DMS53 (cell line): Measurements from ENCODE around the gene CAB39.

Experiments used
- DNase-seq: peaks from one replicate; lab custom pipeline; 2025; lab: John Stamatoyannopoulos, UW

CAB39 gene

GRCh38 chr2:230785346-230785745 is 72.7 kb downstream of the CAB39 start:
- no peak for DNase-seq

- DNase-seq, result no peak
These were observed 74.5 kb downstream of the CAB39 start for GRCh38 chr2:230787101-230787500.

- no peak for DNase-seq
These were observed 76.0 kb downstream of the CAB39 start for GRCh38 chr2:230788554-230789175.

- DNase-seq, result no peak
These were observed 78.3 kb downstream of the CAB39 start for GRCh38 chr2:230790981-230791380.

GRCh38 chr2:230793572-230794359 is 81.1 kb downstream of the CAB39 start:
- DNase-seq, result no peak

GRCh38 chr2:230794497-230794896 is 81.9 kb downstream of the CAB39 start:
- no peak for DNase-seq

- DNase-seq, result no peak
These were observed 83.2 kb downstream of the CAB39 start for GRCh38 chr2:230795856-230796255.

GRCh38 chr2:230796280-230796862 is 83.7 kb downstream of the CAB39 start:
- no peak for DNase-seq

- no peak for DNase-seq
These were observed 85.2 kb downstream of the CAB39 start for GRCh38 chr2:230797515-230798495.

- peak; percentile 68 for DNase-seq
These were observed 86.2 kb downstream of the CAB39 start for GRCh38 chr2:230798769-230799399.

- no peak for DNase-seq
These were observed 92.8 kb downstream of the CAB39 start for GRCh38 chr2:230805353-230806017.

- DNase-seq, result no peak
These were observed 95.1 kb downstream of the CAB39 start for GRCh38 chr2:230807729-230808128.

- no peak for DNase-seq
These were observed 96.4 kb downstream of the CAB39 start for GRCh38 chr2:230809015-230809414.

GRCh38 chr2:230809677-230810251 is 97.1 kb downstream of the CAB39 start:
- DNase-seq, result no peak

- DNase-seq, result no peak
These were observed 98.9 kb downstream of the CAB39 start for GRCh38 chr2:230811508-230811907.

GRCh38 chr2:230812033-230812432 is 99.4 kb downstream of the CAB39 start:
- DNase-seq, result no peak

- DNase-seq, result peak; percentile 17
These were observed 102.0 kb downstream of the CAB39 start for GRCh38 chr2:230814616-230815015.

- DNase-seq, result no peak
These were observed 102.4 kb downstream of the CAB39 start for GRCh38 chr2:230815088-230815487.

- no peak for DNase-seq
These were observed 104.1 kb downstream of the CAB39 start for GRCh38 chr2:230816735-230817134.

GRCh38 chr2:230819433-230819832 is 106.8 kb downstream of the CAB39 start:
- DNase-seq, result no peak
